Stomach (tissue), 4 donors: Measurements from ENCODE around the gene SMAD1.

Source experiments
- CTCF ChIP-seq, 7 experiments: fragments of 450-650 bp in 4 of 7; fragments of 200-600 bp in 3 of 7; sonication (generic) in 3 of 7; IDR thresholded peaks; one replicate each; pipeline ENCODE4 v1.5.1; 2016 to 2019; ENCODE audit warnings: antibody characterized with exemption in 7 of 7, control low read depth in 2 of 7, mild to moderate bottlenecking in 1 of 7
- EP300 ChIP-seq: sonication (generic); formaldehyde crosslinking; IDR thresholded peaks from one replicate; pipeline ENCODE4 v1.6.1; 2017; ENCODE audit warnings: antibody characterized with exemption
- POLR2A ChIP-seq, 4 donors: fragments of 450-650 bp; IDR thresholded peaks; one replicate each; pipeline ENCODE4 v1.6.1; 2016; ENCODE audit warnings: antibody characterized with exemption in 4 of 4, control low read depth in 2 of 4, mild to moderate bottlenecking in 1 of 4, moderate library complexity in 1 of 4
- POLR2AphosphoS5 ChIP-seq, 3 donors: sonication (generic); formaldehyde crosslinking; IDR thresholded peaks; one replicate each; pipeline ENCODE4 v1.6.1; 2016; ENCODE audit warnings: antibody characterized with exemption in 3 of 3

DNA sequence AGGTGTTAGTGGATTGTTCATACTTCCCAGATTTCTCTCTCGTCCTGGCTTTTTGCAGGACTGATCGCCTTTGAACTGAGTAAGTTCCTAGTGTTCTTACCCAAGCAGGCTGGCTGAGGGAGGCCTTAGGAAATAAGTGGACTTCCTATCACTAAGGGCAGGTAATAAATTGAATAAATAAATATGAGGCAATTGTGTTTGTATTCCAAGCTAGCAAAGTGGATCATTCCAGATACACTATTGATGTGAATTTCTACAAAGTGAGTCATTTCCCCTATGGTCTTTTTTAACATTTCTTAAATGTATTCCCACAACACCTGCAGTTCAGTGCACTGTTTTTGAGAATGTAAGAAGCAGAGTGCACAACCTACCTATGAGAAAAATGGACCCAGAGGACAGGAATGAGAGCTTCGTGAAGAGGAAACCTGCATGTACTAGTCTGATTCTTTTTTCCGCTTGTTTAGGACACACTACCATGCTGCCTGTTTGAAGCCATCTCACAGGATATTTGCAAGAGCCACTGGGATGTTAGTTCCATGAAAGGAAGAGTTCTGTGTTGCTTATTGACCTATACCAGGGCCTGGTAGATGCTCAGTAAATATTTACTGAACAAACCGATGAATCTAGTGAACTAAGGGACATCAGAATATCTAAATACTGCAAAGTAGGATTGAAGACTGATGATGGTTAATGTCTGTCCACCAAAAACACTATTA lies 29.0 kb upstream of the SMAD1 start:
- TF ChIP-seq CTCF (IDR thresholded peaks at IDR 0.05) (no peak), POLR2AphosphoS5 (IDR thresholded peaks at IDR 0.05) (no peak), POLR2A (IDR thresholded peaks at IDR 0.05) (no peak), EP300 (no peak)
